HFFc6 (cell line): ENCODE results near the gene MPC2. TPM values are rescaled to one million over a fixed set of nuclear protein-coding genes. Genes with fewer than 3 reads are reported as not detected.

Experiments used
- DNase-seq: peaks from one replicate; pipeline ENCODE4 v3.0.0-alpha.2; 2018
- H3K27ac Mint-ChIP-seq: 2 replicates; pipeline ENCODE4 v1.8.0; 2020; ENCODE audit warnings: mild to moderate bottlenecking, mixed read lengths
- H3K27me3 Mint-ChIP-seq: 2 replicates; pipeline ENCODE4 v1.8.0; 2021; ENCODE audit warnings: mild to moderate bottlenecking, moderate library complexity, mixed read lengths; ENCODE audit not compliant: insufficient read depth
- H3K36me3 Mint-ChIP-seq: 2 replicates; pipeline ENCODE4 v1.8.0; 2021; ENCODE audit warnings: low read depth, mixed read lengths
- H3K4me1 Mint-ChIP-seq: 2 replicates; pipeline ENCODE4 v1.8.0; 2020; ENCODE audit warnings: low read depth, mixed read lengths
- H3K4me3 Mint-ChIP-seq: 2 replicates; pipeline ENCODE4 v1.8.0; 2020; ENCODE audit warnings: mild to moderate bottlenecking, moderate library complexity, mixed read lengths
- H3K9me3 Mint-ChIP-seq: 2 replicates; pipeline ENCODE4 v1.8.0; 2020; ENCODE audit warnings: mild to moderate bottlenecking, mixed read lengths
- total RNA-seq, 6 experiments: library from RNA; stranded (reverse); fragmentation: NEBNext Ultra II Directional; extraction: Animal tissue kit (Norgen Biotek cat#: 25700); gene quantifications; 2 replicates in 1 of 6; 3 replicates in 5 of 6; pipeline ENCODE4 v1.2.3, GENCODE V29; 2021
- TF ChIP-seq, protein P1 (sequence below): fragments of 200-600 bp; sonication (generic); IDR thresholded peaks from 2 replicates; pipeline ENCODE4 v1.5.0; 2021; ENCODE audit warnings: antibody characterized with exemption, mild to moderate bottlenecking

Gene MPC2
- total RNA-seq, 6 experiments from 2014 or later: 109 to 124 (median 119) TPM

DNA sequence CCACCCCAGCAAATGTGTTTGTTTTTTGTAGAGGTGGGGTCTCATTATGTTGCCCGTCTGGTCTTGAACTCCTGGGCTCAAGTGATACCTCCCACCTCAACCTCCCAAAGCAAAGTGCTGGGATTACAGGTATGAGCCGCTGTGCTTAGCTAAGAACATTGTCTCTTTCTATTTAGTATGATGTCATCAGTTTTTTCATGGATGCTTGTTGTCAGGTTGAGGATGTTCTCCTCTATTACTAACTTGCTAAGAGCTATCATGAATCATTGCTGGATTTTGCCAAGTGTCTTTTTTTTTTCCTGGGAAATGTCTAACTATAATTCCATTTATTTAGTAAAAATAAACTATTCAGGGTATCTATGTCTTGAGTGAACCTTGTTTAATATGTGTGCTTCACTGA is 19.0 kb upstream of the MPC2 start:
- DNase-seq: no peak
- H3K36me3 Mint-ChIP-seq: peaks cover 38% of the 10 kb centered on the region
- no peaks in the 10 kb centered on the region for H3K27me3 Mint-ChIP-seq
- peak overlapping the region; percentile 33; the same call in 1 of the 2 replicates for H3K27ac Mint-ChIP-seq
- no peak overlapping the region for H3K4me3 Mint-ChIP-seq
- H3K9me3 Mint-ChIP-seq: no peaks in the 10 kb centered on the region
- TF ChIP-seq, protein P1, sequence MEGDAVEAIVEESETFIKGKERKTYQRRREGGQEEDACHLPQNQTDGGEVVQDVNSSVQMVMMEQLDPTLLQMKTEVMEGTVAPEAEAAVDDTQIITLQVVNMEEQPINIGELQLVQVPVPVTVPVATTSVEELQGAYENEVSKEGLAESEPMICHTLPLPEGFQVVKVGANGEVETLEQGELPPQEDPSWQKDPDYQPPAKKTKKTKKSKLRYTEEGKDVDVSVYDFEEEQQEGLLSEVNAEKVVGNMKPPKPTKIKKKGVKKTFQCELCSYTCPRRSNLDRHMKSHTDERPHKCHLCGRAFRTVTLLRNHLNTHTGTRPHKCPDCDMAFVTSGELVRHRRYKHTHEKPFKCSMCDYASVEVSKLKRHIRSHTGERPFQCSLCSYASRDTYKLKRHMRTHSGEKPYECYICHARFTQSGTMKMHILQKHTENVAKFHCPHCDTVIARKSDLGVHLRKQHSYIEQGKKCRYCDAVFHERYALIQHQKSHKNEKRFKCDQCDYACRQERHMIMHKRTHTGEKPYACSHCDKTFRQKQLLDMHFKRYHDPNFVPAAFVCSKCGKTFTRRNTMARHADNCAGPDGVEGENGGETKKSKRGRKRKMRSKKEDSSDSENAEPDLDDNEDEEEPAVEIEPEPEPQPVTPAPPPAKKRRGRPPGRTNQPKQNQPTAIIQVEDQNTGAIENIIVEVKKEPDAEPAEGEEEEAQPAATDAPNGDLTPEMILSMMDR: no peak
- peaks cover 45% of the 10 kb centered on the region for H3K4me1 Mint-ChIP-seq

DNA sequence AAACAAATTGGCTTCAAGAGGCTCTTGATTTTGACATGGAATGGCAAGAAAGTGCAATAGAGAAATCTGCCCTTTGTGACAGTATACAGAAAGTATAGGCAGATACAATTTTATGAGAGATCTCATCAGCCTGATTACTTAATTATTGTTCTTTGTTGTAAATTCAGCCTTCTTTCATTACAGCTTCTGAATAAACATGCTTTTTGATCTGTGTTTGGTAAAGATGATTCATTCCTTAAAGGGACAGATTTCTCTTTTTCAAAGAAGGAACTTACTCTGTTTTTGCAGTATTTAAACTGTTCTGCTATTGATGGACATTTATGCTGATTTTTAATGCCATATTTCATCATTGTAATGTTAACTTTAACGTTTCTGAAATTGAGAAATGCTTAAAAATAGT is 13.7 kb upstream of the MPC2 start:
- TF ChIP-seq, protein P1: no peak
- no peak for DNase-seq
- peaks cover 28% of the 10 kb centered on the region for H3K36me3 Mint-ChIP-seq

DNA sequence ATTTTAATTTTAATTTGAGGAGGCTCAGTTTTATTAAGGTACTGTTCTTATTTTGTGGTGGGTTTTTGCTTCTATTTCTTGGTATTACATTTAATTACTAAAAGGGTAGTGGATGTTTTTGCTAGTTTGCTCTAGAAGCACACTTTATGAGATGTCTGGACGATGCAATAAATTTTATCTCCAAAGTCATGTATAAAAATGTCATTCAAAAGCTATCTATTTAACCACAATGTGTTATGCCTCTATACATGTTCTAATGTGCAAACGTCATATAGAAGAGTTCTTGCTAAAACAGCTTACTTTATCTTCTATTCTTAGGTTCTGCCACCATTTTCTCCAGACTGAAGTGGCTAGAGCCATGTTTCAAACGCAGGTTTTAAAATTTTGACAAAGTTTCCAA is 12.9 kb upstream of the MPC2 start:
- H3K27me3 Mint-ChIP-seq: no peaks in the 10 kb centered on the region
- H3K4me1 Mint-ChIP-seq: peaks cover 33% of the 10 kb centered on the region
- H3K4me3 Mint-ChIP-seq: no peak overlapping the region
- TF ChIP-seq, protein P1: no peak
- no peak for DNase-seq
- H3K9me3 Mint-ChIP-seq: no peaks in the 10 kb centered on the region
- H3K36me3 Mint-ChIP-seq: peaks cover 26% of the 10 kb centered on the region
- H3K27ac Mint-ChIP-seq: no peak overlapping the region

More for the DNA sequence above, 13.7 kb upstream of the MPC2 start:
- Mint-ChIP-seq H3K4me1 (peaks cover 39% of the 10 kb centered on the region), H3K27me3 (no peaks in the 10 kb centered on the region), H3K4me3 (no peak overlapping the region), H3K9me3 (no peaks in the 10 kb centered on the region), H3K27ac (no peak overlapping the region)

DNA sequence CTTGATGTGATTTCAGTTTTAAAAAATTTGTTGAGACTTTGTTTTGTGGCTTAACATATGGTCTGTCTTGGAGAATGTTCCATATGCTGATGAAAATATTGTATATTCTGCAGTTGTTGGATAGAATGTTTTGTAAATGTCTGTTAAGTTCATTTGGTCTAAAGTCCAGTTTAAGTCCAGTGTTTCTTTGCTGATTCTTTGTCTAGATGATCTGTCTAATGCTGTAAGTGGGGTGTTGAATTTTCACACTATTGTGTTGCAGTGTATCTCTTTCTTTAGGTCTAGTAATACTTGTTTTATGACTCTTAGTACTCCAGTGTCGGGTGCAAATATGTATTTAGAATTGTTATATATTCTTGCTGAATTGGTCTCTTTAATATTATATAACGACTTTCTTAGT is 10.9 kb upstream of the MPC2 start:
- H3K9me3 Mint-ChIP-seq: no peaks in the 10 kb centered on the region
- H3K4me3 Mint-ChIP-seq: no peak overlapping the region
- H3K27me3 Mint-ChIP-seq: no peaks in the 10 kb centered on the region
- no peak for DNase-seq
- H3K27ac Mint-ChIP-seq: no peak overlapping the region
- TF ChIP-seq, protein P1: no peak
- peaks cover 29% of the 10 kb centered on the region for H3K36me3 Mint-ChIP-seq
- H3K4me1 Mint-ChIP-seq: peaks cover 41% of the 10 kb centered on the region

DNA sequence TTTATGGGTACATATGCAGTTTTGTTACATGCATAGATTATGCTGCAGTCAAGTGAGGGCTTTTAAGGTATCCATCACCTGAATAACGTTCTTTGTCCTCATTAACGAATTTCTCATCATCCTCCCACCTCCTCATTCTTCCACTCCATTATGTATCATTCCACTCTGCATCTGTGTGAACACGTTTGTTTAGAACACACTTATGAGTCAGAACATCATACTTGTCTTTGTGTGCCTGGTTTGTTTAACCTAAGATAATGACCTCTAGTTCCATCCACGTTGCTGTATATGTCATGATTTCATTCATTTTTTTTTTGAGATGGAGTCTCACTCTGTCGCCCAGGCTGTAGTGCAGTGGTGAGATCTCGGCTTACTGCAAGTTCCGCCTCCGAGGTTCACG is 6.7 kb upstream of the MPC2 start:
- no peak overlapping the region for H3K27ac Mint-ChIP-seq
- no peaks in the 10 kb centered on the region for H3K9me3 Mint-ChIP-seq
- H3K4me1 Mint-ChIP-seq: peaks cover 41% of the 10 kb centered on the region
- TF ChIP-seq, protein P1: no peak
- H3K4me3 Mint-ChIP-seq: no peak overlapping the region
- H3K27me3 Mint-ChIP-seq: no peaks in the 10 kb centered on the region
- DNase-seq: no peak
- peaks cover 23% of the 10 kb centered on the region for H3K36me3 Mint-ChIP-seq

DNA sequence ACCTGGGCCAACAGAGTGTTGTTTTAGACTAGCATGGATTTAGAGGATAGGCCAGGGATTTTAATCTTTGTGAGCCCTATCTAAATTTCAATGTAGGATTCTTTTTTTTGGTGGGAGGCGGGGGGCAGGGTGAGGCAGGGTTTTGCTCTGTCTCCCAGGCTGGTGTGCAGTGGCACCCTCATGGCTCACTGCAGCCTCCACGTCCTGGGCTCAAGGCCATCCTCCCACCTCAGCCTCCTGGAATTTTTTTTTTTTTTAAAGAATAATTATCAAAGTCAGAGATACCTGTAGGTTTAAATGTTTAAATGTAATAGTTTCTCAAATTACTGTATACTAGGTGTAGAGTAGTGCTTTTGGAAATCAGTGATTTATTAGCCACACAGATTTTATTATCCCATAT is 3.4 kb upstream of the MPC2 start:
- no peak overlapping the region for H3K27ac Mint-ChIP-seq
- no peak for DNase-seq
- H3K27me3 Mint-ChIP-seq: no peaks in the 10 kb centered on the region
- H3K9me3 Mint-ChIP-seq: no peaks in the 10 kb centered on the region
- peaks cover 26% of the 10 kb centered on the region for H3K4me1 Mint-ChIP-seq
- peaks cover 23% of the 10 kb centered on the region for H3K36me3 Mint-ChIP-seq
- no peak overlapping the region for H3K4me3 Mint-ChIP-seq
- TF ChIP-seq, protein P1: no peak
